ENCODE data around the gene RELA.
A peak's percentile ranks its signal among the peaks of the same experiment; 100 is the strongest.
"Not testable (repeated sequence)": the region's sequence is repeated elsewhere in the genome, so short reads cannot be mapped to it uniquely, and the experiment has no call there.

RELA gene

GRCh38 chr11:65648997-65649493, 13.7 kb downstream of the RELA start:
- no peak for DNase-seq (ENCODE audit: low read depth in 2 of 2)

DNA sequence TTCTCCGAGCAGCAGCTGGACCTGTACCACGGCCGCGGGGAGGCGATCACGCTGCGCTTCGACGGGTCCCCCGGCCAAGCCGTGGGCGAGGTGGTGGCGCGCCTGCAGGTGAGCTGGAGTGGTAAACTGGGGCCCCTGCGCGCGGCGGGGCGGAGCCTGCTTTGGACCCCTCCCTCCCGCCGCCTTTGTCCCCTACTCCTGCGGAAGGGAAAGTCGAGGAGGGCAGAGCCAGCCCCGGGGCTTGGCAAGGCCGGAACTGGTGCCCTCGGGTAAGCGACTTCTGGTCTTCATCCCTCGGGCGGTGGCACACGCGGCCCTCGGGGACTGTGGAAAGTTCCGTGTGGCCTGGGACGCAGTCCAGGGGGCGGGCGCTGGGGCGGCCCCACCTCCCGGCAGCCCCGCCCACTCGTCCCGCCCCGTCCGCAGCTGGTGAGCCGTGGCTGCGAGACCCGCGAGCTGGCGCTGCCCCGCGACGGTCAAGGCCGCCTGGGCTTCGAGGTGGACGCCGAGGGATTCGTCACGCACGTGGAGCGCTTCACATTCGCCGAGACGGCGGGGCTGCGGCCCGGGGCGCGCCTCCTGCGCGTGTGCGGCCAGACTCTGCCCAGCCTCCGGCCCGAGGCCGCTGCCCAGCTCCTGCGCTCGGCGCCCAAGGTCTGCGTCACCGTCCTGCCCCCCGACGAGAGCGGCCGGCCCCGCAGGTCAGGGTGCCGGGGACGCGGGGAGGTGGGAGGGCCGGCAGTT, 15.6 kb downstream of the RELA start:
- DNase-seq (ENCODE audit: low read depth in 2 of 2): no peak

GRCh38 chr11:65646288-65646957, 16.3 kb downstream of the RELA start:
- no peak for DNase-seq (ENCODE audit: low read depth in 2 of 2)

GRCh38 chr11:65645710-65646109, 17.0 kb downstream of the RELA start:
- no peak for DNase-seq (ENCODE audit: low read depth in 2 of 2)

DNA sequence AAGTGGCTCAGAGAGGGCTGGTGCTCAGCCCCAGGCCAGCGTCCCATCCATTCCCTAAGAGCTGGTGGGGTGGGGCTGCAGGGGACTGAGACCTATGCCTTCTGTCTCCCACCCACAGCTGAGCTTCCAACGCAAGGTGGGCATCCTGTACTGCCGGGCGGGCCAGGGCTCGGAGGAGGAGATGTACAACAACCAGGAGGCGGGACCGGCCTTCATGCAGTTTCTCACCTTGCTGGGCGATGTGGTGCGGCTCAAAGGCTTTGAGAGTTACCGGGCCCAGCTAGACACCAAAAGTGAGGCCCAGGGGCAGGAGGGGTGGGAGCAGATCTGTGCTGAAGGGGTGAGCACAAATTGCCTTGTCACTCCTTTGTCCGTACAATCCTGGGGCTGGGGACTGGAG, 17.9 kb downstream of the RELA start:
- DNase-seq (ENCODE audit: low read depth in 2 of 2): no peak

- no peak for DNase-seq (ENCODE audit: low read depth in 2 of 2)
These were observed 18.7 kb downstream of the RELA start for GRCh38 chr11:65643971-65644370.

DNA sequence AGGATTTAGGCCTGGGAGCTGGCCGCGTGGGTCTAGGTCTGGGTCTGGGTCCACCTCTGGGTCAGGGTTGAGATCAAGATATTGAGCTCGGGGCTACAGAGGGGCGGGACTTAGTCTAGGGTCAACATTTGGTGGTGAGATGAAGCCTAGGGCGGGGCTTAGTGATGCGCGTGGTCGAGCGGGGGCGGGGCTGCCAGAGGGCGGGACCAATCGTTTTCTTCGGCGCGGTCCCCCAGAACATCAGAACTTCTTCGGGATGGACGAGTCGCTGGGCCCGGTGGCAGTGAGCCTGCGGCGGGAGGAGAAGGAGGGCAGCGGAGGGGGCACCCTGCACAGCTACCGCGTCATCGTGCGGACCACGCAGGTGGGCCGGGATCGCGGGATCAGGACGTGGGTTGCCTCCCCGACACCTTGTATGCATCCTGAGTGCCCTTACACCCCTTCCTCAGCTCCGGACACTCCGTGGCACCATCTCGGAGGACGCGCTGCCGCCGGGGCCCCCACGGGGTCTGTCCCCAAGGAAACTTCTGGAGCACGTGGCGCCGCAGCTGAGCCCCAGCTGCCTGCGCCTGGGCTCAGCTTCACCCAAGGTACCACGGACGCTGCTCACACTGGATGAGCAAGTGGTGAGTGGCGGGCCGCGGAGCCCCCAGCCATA, 20.6 kb downstream of the RELA start:
- DNase-seq (ENCODE audit: low read depth in 2 of 2): no peak

- DNase-seq (ENCODE audit: low read depth in 2 of 2): no peak
These were observed 21.3 kb downstream of the RELA start for GRCh38 chr11:65641297-65642013.

GRCh38 chr11:65640483-65641296, 22.0 kb downstream of the RELA start:
- no peak for DNase-seq (ENCODE audit: low read depth in 2 of 2)

- DNase-seq (ENCODE audit: low read depth in 2 of 2): peak in 1 of 2 experiments; percentile 32
These were observed 22.9 kb downstream of the RELA start for GRCh38 chr11:65639623-65640482.

DNA sequence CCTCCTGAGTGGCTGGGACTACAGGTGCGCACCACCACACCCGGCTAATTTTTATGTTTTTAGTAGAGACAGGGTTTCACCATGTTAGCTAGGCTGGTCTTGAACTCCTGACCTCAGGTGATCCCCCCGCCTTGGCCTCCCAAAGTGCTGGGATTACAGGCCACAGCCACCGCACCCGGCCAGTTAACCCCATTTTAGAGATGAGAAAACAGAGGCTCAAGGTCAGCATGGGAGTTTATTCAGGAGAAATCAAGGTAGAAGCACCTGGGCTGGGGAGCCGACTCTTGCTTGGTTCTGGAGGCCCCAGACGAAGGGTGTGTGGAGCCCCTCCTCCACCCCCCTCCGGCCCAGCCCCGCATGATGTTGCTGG, 23.5 kb downstream of the RELA start:
- not testable (repeated sequence) for DNase-seq (ENCODE audit: low read depth in 2 of 2)

DNA sequence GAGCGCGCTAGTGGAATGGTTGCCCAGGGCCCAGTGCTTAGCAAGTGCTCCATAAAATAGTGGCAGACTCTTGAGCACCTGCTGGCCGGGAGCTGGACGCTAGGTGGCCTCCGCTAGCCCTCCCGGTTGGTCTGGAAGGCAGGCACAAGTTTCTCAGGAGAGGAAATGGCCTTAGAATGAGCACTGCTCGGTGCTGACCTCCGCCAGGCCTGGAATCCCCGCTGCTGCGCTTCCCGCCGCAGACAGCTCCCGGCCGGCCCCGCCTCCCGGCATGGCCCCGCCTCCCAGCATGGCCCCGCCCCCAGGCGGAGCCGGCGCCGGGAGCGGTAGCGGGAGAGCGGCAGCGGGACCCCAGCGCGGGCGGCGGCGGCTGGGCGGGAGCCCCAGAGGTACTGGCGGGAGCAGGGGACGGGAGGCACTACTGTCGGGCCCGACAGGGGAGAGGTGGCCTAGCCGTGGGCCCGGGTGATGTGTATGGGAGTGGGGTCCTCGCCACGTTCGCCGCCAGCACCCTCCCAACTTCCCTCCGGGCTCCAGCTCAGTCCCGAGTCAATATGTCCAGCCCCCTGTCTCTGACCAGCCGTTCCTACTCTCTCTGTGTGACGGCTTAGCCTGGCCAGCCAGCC, 24.8 kb downstream of the RELA start, which contains the start of gene SIPA1:
Gene SIPA1 (plus strand): TSS at position 308 of the 626 bp plus-strand sequence. CDS start 2,821 bp downstream, outside the sequence.
- peak in 1 of 2 experiments; percentile 70 for DNase-seq (ENCODE audit: low read depth in 2 of 2)

GRCh38 chr11:65637032-65637557, 25.6 kb downstream of the RELA start:
- no peak for DNase-seq (ENCODE audit: low read depth in 2 of 2)

DNA sequence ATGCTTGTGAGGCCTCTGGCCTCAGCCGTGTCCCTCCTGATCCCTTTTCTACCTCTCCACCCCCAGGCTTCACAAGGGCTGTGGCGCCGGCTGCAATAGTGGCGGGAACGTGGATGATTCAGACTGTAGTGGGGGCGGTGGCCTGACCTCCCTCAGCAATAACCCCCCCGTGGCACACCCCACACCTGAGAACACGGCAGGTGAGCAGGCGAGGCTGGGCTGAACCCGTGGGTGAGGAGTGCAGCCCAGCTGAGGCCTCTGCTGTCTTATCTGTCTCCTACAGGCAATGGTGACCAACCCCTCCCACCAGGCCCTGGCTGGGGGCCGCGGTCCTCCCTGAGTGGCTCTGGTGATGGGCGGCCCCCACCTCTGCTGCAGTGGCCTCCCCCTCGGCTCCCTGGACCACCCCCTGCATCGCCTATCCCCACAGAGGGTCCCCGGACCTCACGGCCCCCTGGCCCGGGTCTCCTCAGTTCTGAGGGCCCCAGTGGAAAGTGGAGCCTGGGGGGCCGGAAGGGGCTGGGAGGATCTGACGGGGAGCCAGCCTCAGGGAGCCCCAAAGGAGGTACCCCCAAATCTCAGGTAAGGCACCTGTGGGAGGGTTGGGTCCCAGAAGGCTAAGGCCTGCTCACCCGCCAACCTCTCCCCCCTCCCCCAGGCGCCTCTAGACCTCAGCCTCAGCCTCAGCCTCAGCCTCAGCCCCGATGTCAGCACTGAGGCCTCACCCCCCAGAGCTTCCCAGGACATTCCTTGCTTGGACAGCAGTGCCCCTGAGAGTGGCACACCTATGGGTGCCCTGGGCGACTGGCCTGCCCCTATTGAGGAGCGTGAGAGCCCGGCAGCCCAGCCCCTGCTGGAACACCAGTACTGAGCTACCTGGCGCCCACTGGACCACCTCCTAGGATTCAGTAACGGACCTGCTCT, 26.3 kb downstream of the RELA start:
- DNase-seq (ENCODE audit: low read depth in 2 of 2): no peak

DNA sequence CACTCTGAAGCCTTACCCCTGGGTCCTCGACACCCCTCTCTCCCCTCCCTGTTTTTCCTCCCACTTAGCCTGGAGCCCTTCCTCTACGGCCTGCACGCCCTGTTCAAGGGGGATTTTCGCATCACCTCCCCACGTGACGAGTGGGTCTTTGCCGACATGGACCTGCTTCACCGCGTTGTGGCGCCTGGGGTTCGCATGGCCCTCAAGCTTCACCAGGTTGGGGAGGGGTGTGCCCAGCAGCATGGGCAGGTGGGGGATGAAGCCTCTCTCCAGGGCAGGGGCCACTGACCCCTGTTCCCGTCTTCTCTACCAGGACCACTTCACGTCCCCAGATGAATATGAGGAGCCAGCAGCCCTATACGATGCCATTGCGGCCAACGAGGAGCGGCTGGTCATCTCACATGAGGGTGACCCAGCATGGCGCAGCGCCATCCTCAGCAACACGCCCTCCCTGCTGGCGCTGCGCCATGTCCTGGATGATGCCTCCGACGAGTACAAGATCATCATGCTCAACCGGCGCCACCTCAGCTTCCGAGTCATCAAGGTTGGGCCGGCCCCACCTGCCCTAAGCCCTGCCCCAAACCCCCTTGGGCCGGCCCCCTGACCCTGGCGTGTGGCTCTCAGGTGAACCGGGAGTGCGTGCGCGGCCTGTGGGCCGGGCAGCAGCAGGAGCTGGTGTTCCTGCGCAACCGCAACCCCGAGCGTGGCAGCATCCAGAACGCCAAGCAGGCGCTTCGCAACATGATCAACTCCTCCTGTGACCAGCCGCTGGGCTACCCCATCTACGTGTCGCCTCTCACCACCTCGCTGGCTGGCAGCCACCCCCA, 27.6 kb downstream of the RELA start:
- DNase-seq (ENCODE audit: low read depth in 2 of 2): no peak

DNA sequence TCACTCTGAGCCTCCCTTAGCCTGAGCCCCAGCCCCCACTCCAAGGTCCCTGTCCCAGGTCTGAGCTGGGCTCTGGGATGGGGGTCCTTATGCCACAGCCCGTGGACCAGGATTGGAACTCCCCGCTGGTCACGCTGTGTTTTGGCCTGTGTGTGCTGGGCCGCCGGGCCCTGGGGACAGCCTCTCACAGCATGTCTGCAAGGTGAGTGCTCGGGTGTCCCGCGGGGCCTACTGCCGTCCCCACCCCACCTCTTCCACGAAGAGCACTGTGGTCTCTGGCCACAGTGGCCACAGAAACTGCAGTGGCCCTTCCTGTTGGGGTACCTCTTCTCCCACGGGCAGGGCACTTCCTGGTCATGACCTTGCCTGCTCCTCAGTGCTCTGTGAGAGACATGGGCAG, 28.3 kb downstream of the RELA start:
- DNase-seq (ENCODE audit: low read depth in 2 of 2): no peak

DNA sequence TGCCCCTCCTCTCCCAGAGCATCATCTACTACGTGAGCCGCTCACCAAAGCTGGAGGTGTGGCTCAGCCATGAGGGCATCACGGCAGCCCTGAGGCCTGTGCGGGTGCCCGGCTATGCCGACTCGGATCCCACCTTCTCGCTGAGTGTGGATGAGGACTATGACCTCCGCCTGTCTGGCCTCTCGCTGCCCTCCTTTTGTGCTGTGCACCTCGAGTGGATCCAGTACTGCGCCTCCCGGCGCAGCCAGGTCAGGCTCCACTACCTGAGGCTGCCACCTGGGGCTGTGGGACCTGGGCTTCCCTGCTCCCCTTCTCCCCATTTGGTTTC, 28.6 kb downstream of the RELA start:
- DNase-seq (ENCODE audit: low read depth in 2 of 2): no peak

Measured in stimulated activated CD4-positive, alpha-beta T cell treated with anti-CD3 and anti-CD28 coated beads, Interleukin-12 subunit alpha, Interleukin-12 subunit beta, amount 100 ng/mL, for 24 hours (primary cell).